ENCODE data around the gene PNCK. TPM values are rescaled to one million over a fixed set of nuclear protein-coding genes. Genes with fewer than 3 reads are reported as not detected.

Gene PNCK
- total and polyA plus RNA-seq, 12 donors, result 2.0 to 15.6 (median 5.7) TPM

GRCh38 chrX:153627675-153628111 is 45.9 kb downstream of the PNCK start:
- H3K36me3 ChIP-seq, result no peaks in the 10 kb centered on the region
- no peak for TF ChIP-seq CTCF (IDR thresholded peaks at IDR 0.05)
- WGBS, 2 donors, result 63 to 69% methylated on average over 15 of the region's 15 CpGs
- DNase-seq (no peak), ATAC-seq (peak in 1 of 8 donors; percentile 29)
- intact Hi-C loops (cut with DNase I), result no loop called here
- H3K9me3 ChIP-seq, result peaks cover 0 to 13% (median 0%) of the 10 kb centered on the region in 11 donors
- no peak overlapping the region for H3K4me3 ChIP-seq
- H3K4me1 ChIP-seq, result no peaks in the 10 kb centered on the region
- H3K27ac ChIP-seq, result no peak overlapping the region
- peaks cover 0 to 30% (median 0%) of the 10 kb centered on the region in 7 donors for H3K27me3 ChIP-seq

GRCh38 chrX:153626863-153627674 is 46.5 kb downstream of the PNCK start:
- Histone ChIP-seq H3K9me3 (peaks cover 0 to 11% (median 0%) of the 10 kb centered on the region in 11 donors), H3K4me1 (no peaks in the 10 kb centered on the region), H3K27me3 (peaks cover 0 to 30% (median 0%) of the 10 kb centered on the region in 7 donors), H3K4me3 (no peak overlapping the region), H3K36me3 (no peaks in the 10 kb centered on the region), H3K27ac (no peak overlapping the region)
- intact Hi-C loops (cut with DNase I), result no loop called here
- no peak for TF ChIP-seq CTCF (IDR thresholded peaks at IDR 0.05)
- no peak for ATAC-seq
- WGBS, 2 donors, result 66 to 67% methylated on average over 24 to 32 of the region's 35 CpGs
- DNase-seq, result no peak

- no peak for TF ChIP-seq CTCF (IDR thresholded peaks at IDR 0.05)
- Histone ChIP-seq H3K36me3 (no peaks in the 10 kb centered on the region), H3K9me3 (peaks cover 0 to 4% (median 0%) of the 10 kb centered on the region in 11 donors), H3K4me3 (no peak overlapping the region), H3K27me3 (peaks cover 0 to 30% (median 0%) of the 10 kb centered on the region in 7 donors), H3K27ac (no peak overlapping the region), H3K4me1 (no peaks in the 10 kb centered on the region)
- ATAC-seq, result no peak
- DNase-seq, result no peak
- 85 to 90% methylated on average over 7 to 16 of the region's 16 CpGs for WGBS, 2 donors
- intact Hi-C loops (cut with DNase I), result no loop called here
Measured at GRCh38 chrX:153626025-153626633, 47.5 kb downstream of the PNCK start.

GRCh38 chrX:153625271-153626024 is 48.2 kb downstream of the PNCK start:
- TF ChIP-seq CTCF (IDR thresholded peaks at IDR 0.05), result no peak
- ATAC-seq (peak in 1 of 8 donors; percentile 39), DNase-seq (peak in 1 of 2 donors; percentile 2)
- no peaks in the 10 kb centered on the region for H3K9me3 ChIP-seq
- H3K27ac ChIP-seq, result no peak overlapping the region
- whole genome bisulfite sequencing, 2 donors, result 84 to 89% methylated on average over 14 to 15 of the region's 21 CpGs
- no peak overlapping the region for H3K4me3 ChIP-seq
- no peaks in the 10 kb centered on the region for H3K4me1 ChIP-seq
- H3K36me3 ChIP-seq, result no peaks in the 10 kb centered on the region
- H3K27me3 ChIP-seq, result peaks cover 0 to 30% (median 0%) of the 10 kb centered on the region in 7 donors
- intact Hi-C loops (cut with DNase I), result no loop called here

Data from heart right ventricle (tissue), 16 donors.